MM.1S (cell line): ENCODE data around the gene SH3BGRL3.

Experiments used
- DNase-seq: peaks from one replicate; pipeline ENCODE4 v3.0.0-alpha.2; 2015
- H2AFZ ChIP-seq: fragments of 300-600 bp; sonication (generic); 2 replicates; pipeline ENCODE4 v1.6.0; 2016; ENCODE audit warnings: antibody characterized with exemption, low read length
- H3F3A ChIP-seq: fragments of 300-600 bp; sonication (generic); 2 replicates; pipeline ENCODE4 v1.6.1; 2016; ENCODE audit warnings: mild to moderate bottlenecking, antibody characterized with exemption, low read length, moderate library complexity, mixed read lengths; ENCODE audit not compliant: insufficient read depth
- H3K27ac ChIP-seq: fragments of 300-600 bp; sonication (generic); 2 replicates; pipeline ENCODE4 v1.5.1; 2016; ENCODE audit warnings: mild to moderate bottlenecking, low read length
- H3K27me3 ChIP-seq: fragments of 300-600 bp; sonication (generic); replicated peaks from 2 replicates; pipeline ENCODE4 v1.6.0; 2016; ENCODE audit warnings: low read length; ENCODE audit not compliant: insufficient read depth
- H3K36me3 ChIP-seq: fragments of 300-600 bp; sonication (generic); replicated peaks from 2 replicates; pipeline ENCODE4 v1.6.1; 2016; ENCODE audit warnings: mild to moderate bottlenecking, low read length, mixed read lengths; ENCODE audit not compliant: insufficient read depth
- H3K4me1 ChIP-seq: fragments of 300-600 bp; sonication (generic); 2 replicates; pipeline ENCODE4 v1.6.1; 2016; ENCODE audit warnings: low read length, mixed read lengths
- H3K4me2 ChIP-seq: fragments of 300-600 bp; sonication (generic); 2 replicates; pipeline ENCODE4 v1.6.0; 2016; ENCODE audit warnings: low read depth, low read length
- H3K4me3 ChIP-seq: fragments of 300-600 bp; sonication (generic); 2 replicates; pipeline ENCODE4 v1.5.1; 2016; ENCODE audit warnings: low read length, mixed read lengths
- H3K79me2 ChIP-seq: fragments of 300-600 bp; sonication (generic); 2 replicates; pipeline ENCODE4 v1.6.1; 2016; ENCODE audit warnings: mixed run types, low read length, mixed read lengths
- H3K9ac ChIP-seq: fragments of 300-600 bp; sonication (generic); 2 replicates; pipeline ENCODE4 v1.6.1; 2016; ENCODE audit warnings: low read length, mixed read lengths
- H3K9me2 ChIP-seq: fragments of 300-600 bp; sonication (generic); replicated peaks from 2 replicates; pipeline ENCODE4 v1.6.1; 2016; ENCODE audit warnings: mild to moderate bottlenecking, low read length, mixed read lengths; ENCODE audit not compliant: insufficient read depth
- H3K9me3 ChIP-seq: fragments of 300-600 bp; sonication (generic); replicated peaks from 2 replicates; pipeline ENCODE4 v1.6.1; 2016; ENCODE audit warnings: mild to moderate bottlenecking, low read length, mixed read lengths; ENCODE audit not compliant: insufficient read depth
- H4K20me1 ChIP-seq: fragments of 300-600 bp; sonication (generic); 2 replicates; pipeline ENCODE4 v1.6.1; 2016; ENCODE audit warnings: mild to moderate bottlenecking, low read length, moderate library complexity, mixed read lengths; ENCODE audit not compliant: insufficient read depth
- CTCF ChIP-seq: fragments of 300-600 bp; sonication (generic); IDR thresholded peaks from 2 replicates; pipeline ENCODE4 v1.5.1; 2016; ENCODE audit warnings: antibody characterized with exemption, low read length, mixed read lengths
- EZH2 ChIP-seq: fragments of 300-600 bp; sonication (generic); optimal IDR thresholded peaks from 2 replicates; pipeline ENCODE3; 2017; ENCODE audit warnings: low read depth, mild to moderate bottlenecking, antibody characterized with exemption, low read length, mixed read lengths
- EZH2phosphoT487 ChIP-seq: fragments of 300-600 bp; sonication (generic); IDR thresholded peaks from 2 replicates; pipeline ENCODE4 v1.6.1; 2018; ENCODE audit warnings: antibody characterized with exemption, low read length

SH3BGRL3 gene

GRCh38 chr1:26283871-26284596, 4.1 kb downstream of the SH3BGRL3 start:
- Histone ChIP-seq H2AFZ (no peak overlapping the region), H4K20me1 (no peaks in the 10 kb centered on the region), H3F3A (peaks cover 20% of the 10 kb centered on the region), H3K9ac (no peak overlapping the region), H3K9me3 (no peaks in the 10 kb centered on the region), H3K4me1 (peaks cover 27% of the 10 kb centered on the region), H3K27ac (no peak overlapping the region), H3K27me3 (no peaks in the 10 kb centered on the region), H3K4me2 (no peak overlapping the region), H3K36me3 (no peaks in the 10 kb centered on the region), H3K9me2 (no peaks in the 10 kb centered on the region), H3K4me3 (no peak overlapping the region), H3K79me2 (peaks cover 25% of the 10 kb centered on the region)
- TF ChIP-seq CTCF (no peak), EZH2 (no peak), EZH2phosphoT487 (no peak)
- DNase-seq = no peak

GRCh38 chr1:26284597-26285347, 4.9 kb downstream of the SH3BGRL3 start:
- no peak for DNase-seq
- H2AFZ ChIP-seq = no peak overlapping the region
- H3K79me2 ChIP-seq = peaks cover 20% of the 10 kb centered on the region
- no peaks in the 10 kb centered on the region for H3K9me2 ChIP-seq
- peaks cover 30% of the 10 kb centered on the region for H3K4me1 ChIP-seq
- no peak overlapping the region for H3K27ac ChIP-seq
- H3F3A ChIP-seq = peaks cover 16% of the 10 kb centered on the region
- TF ChIP-seq EZH2 (no peak), CTCF (peak; percentile 82), EZH2phosphoT487 (no peak)
- no peak overlapping the region for H3K4me2 ChIP-seq
- no peak overlapping the region for H3K4me3 ChIP-seq
- no peaks in the 10 kb centered on the region for H4K20me1 ChIP-seq
- H3K9me3 ChIP-seq = no peaks in the 10 kb centered on the region
- no peaks in the 10 kb centered on the region for H3K36me3 ChIP-seq
- no peaks in the 10 kb centered on the region for H3K27me3 ChIP-seq
- H3K9ac ChIP-seq = no peak overlapping the region

GRCh38 chr1:26285366-26286063, 5.6 kb downstream of the SH3BGRL3 start:
- TF ChIP-seq EZH2phosphoT487 (no peak), CTCF (peak; percentile 47)
- Histone ChIP-seq H3K4me2 (no peak overlapping the region), H3K4me1 (peaks cover 34% of the 10 kb centered on the region), H2AFZ (no peak overlapping the region), H3K27me3 (no peaks in the 10 kb centered on the region), H3K36me3 (no peaks in the 10 kb centered on the region), H3F3A (peaks cover 16% of the 10 kb centered on the region), H3K9me3 (no peaks in the 10 kb centered on the region), H3K27ac (no peak overlapping the region), H3K9me2 (no peaks in the 10 kb centered on the region), H3K9ac (no peak overlapping the region), H3K4me3 (no peak overlapping the region), H4K20me1 (no peaks in the 10 kb centered on the region), H3K79me2 (peaks cover 13% of the 10 kb centered on the region)
- DNase-seq = no peak
